Psoas muscle (tissue), 8 donors: Measurements from ENCODE around the gene GRM2. TPM values are rescaled to one million over a fixed set of nuclear protein-coding genes. Genes with fewer than 3 reads are reported as not detected.
"Not testable (repeated sequence)": the region's sequence is repeated elsewhere in the genome, so short reads cannot be mapped to it uniquely, and the experiment has no call there.

Experiments
- ATAC-seq, 4 donors: fragments of 200-7000 bp; cut with Tn5 transposase; one replicate each; pipeline ENCODE4 v1.9.1; 2020; ENCODE audit warnings: moderate library complexity in 3 of 4, mild to moderate bottlenecking in 2 of 4
- DNase-seq, 2 donors: peaks; one replicate each; pipeline ENCODE4 v3.0.0-alpha.2; 2020
- H3K27ac ChIP-seq: fragments of 200-600 bp; one replicate; pipeline ENCODE4 v1.8.0; 2022
- H3K27me3 ChIP-seq, 3 donors: fragments of 200-600 bp in 1 of 3; one replicate each; pipeline versions ENCODE4 v1.6.1 to v1.8.0; 2013 to 2022; ENCODE audit warnings: low read length in 2 of 3, mild to moderate bottlenecking in 2 of 3, moderate library complexity in 1 of 3; ENCODE audit not compliant: insufficient read depth in 3 of 3
- H3K36me3 ChIP-seq, 2 donors: fragments of 200-600 bp in 1 of 2; one replicate each; pipeline versions ENCODE4 v1.6.1 to v1.8.0; 2013 to 2022; ENCODE audit warnings: low read depth in 1 of 2, mild to moderate bottlenecking in 1 of 2, moderate library complexity in 1 of 2; ENCODE audit not compliant: insufficient read depth in 1 of 2
- H3K4me1 ChIP-seq: fragments of 200-600 bp; one replicate; pipeline ENCODE4 v1.8.0; 2022
- H3K4me3 ChIP-seq: fragments of 200-600 bp; one replicate; pipeline ENCODE4 v1.8.0; 2022; ENCODE audit warnings: mild to moderate bottlenecking
- H3K9me3 ChIP-seq: fragments of 200-600 bp; one replicate; pipeline ENCODE4 v1.8.0; 2022
- CTCF ChIP-seq: fragments of 200-600 bp; IDR thresholded peaks from one replicate; pipeline ENCODE4 v1.8.0; 2022; ENCODE audit warnings: antibody characterized with exemption
- WGBS, 3 donors: extraction: QIAGEN DNeasy Blood & Tissue Kit; methylation state at CpG; one replicate each; pipeline versions ENCODE4 v1.1.6 to v1.1.7; 2013; 5-methylcytosine and 5-hydroxymethylcytosine counted together
- intact Hi-C, 2 donors: fragments of 100-400 bp; cut with DNase I; formaldehyde crosslinking; loops; one replicate each; pipeline versions ENCODE4 v1.11.0 to v1.14.2; 2022
- polyA plus RNA-seq, 3 donors: library from polyadenylated mRNA; stranded (reverse); fragments of 200-250 nt; gene quantifications; one replicate each; pipeline ENCODE4 v1.2.3, GENCODE V29; 2013
- total RNA-seq, 4 donors: library from RNA; stranded (reverse); fragmentation: NEBNext Ultra II Directional in 2 of 4; extraction: Animal tissue kit (Norgen Biotek cat#: 25700) in 2 of 4; gene quantifications; one replicate each; pipeline versions ENCODE4 v1.2.1 to v1.2.4, GENCODE V29; 2021 to 2023
- donor health status: healthy with polysubstance abuse.
- donor health status: DM: no; HTN: no; CAD: no; lungs with moderate emphysema.
- donor health status: Bipolar disorder and iron deficiency.
- donor health status: healthy.
- donor health status: DM: yes; HTN: yes; CAD: no.
- donor health status: DM: no; HTN: no; CAD: no.
- donor health status: DM: no; HTN: no; CAD: no.
- donor health status: DM: yes; HTN: yes; CAD: no.

The GRM2 gene
- total and polyA plus RNA-seq, 7 donors: 0.09 to 0.58 (median 0.15) TPM

DNA sequence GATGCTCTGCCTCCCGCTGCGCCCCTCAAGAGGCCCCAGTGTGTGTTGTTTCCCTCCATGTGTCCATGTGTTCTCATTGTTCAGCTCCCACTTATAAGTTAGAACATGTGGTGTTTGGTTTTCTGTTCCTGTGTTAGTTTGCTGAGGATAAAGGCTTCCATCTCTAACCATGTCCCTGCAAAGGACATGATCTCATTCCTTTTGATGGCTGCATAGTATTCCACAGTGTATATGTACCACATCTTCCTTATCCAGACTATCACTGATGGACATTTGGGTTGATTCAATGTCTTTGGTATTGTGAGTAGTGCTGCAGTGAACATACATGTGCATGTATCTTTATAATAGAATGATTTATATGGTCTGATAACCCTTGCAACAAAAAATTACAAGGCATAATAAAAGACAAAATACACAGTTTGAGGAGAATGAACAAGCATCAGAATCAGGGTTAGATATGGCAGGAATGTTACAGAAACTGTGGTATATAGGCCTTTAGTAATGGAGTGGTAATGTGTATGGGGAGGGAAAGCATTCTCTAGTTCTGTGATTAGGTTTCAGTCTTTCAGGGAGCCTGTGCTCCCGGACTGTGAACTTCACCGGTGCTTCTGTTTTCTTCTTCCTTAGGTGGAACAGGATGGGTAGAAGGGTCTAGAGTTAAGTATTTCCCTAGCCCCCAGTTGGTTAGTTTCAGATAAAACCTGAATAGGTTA, 27.1 kb downstream of the GRM2 start:
- 84 to 85% (median 85%) methylated on average over 4 of the region's 4 CpGs for WGBS, 3 donors
- no peaks in the 10 kb centered on the region for H3K4me1 ChIP-seq
- peaks cover 0 to 7% (median 5%) of the 10 kb centered on the region in 3 donors for H3K27me3 ChIP-seq
- H3K36me3 ChIP-seq: no peaks in the 10 kb centered on the region
- TF ChIP-seq CTCF: no peak
- intact Hi-C loops: no loop called here
- H3K9me3 ChIP-seq: no peaks in the 10 kb centered on the region
- no peak for ATAC-seq
- H3K27ac ChIP-seq: no peak overlapping the region
- DNase-seq: no peak
- H3K4me3 ChIP-seq: no peak overlapping the region

DNA sequence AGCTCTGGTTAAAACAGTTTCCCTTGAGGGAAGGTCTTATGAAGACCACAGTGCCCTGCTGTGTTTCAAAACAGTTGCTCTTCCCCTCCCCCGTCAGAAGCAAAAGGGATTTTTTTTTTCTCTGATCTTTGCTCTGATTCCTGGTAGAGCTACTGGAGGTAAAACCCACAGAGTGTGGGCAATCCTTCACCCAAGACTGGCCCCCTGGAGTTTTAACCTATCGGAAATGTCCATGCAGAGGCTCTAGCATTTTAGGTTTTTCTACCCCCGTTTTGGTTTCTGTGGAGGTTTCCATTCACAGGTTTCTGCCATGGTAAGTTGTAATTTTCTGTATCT, 27.7 kb downstream of the GRM2 start:
- no peak for ATAC-seq
- H3K36me3 ChIP-seq: no peaks in the 10 kb centered on the region
- no peak overlapping the region for H3K27ac ChIP-seq
- TF ChIP-seq CTCF: no peak
- no peaks in the 10 kb centered on the region for H3K4me1 ChIP-seq
- H3K4me3 ChIP-seq: no peak overlapping the region
- no peak for DNase-seq
- no peaks in the 10 kb centered on the region for H3K9me3 ChIP-seq
- 24 to 31% (median 27%) methylated on average over 3 of the region's 3 CpGs for WGBS, 3 donors
- H3K27me3 ChIP-seq: peaks cover 0 to 7% (median 5%) of the 10 kb centered on the region in 3 donors
- intact Hi-C loops: no loop called here

DNA sequence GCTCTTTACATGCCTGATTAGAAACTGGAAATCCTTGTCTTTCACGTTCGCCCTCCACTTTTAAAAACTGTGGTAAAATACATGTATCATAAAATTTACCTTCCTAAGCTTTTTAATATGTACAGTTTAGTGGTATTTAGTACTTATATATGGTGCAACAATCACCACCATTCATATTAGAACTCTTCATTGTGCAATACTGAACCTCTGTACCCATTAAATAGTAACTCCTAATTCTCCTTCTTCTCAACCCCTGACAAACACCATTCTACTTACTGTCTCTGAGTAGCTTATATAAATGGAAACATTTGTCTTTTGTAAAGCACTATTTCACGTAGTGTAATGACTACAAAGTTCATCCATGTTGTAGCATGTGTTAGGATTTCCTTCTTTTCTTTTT, 28.2 kb downstream of the GRM2 start:
- Histone ChIP-seq H3K27me3 (peaks cover 0 to 7% (median 5%) of the 10 kb centered on the region in 3 donors), H3K4me3 (no peak overlapping the region), H3K27ac (no peak overlapping the region), H3K36me3 (no peaks in the 10 kb centered on the region), H3K4me1 (no peaks in the 10 kb centered on the region), H3K9me3 (no peaks in the 10 kb centered on the region)
- intact Hi-C loops: no loop called here
- 51 to 62% (median 57%) methylated on average over 3 of the region's 3 CpGs for WGBS, 3 donors
- DNase-seq: no peak
- no peak for ATAC-seq
- TF ChIP-seq CTCF: no peak

- H3K9me3 ChIP-seq: no peaks in the 10 kb centered on the region
- intact Hi-C loops: no loop called here
- DNase-seq (no peak), ATAC-seq (no peak)
- no peak for TF ChIP-seq CTCF
- 60 to 72% (median 68%) methylated on average over 2 of the region's 2 CpGs for WGBS, 3 donors
- no peak overlapping the region for H3K4me3 ChIP-seq
- H3K4me1 ChIP-seq: no peaks in the 10 kb centered on the region
- H3K36me3 ChIP-seq: no peaks in the 10 kb centered on the region
- no peak overlapping the region for H3K27ac ChIP-seq
- peaks cover 0 to 7% (median 5%) of the 10 kb centered on the region in 3 donors for H3K27me3 ChIP-seq
These were observed 29.1 kb downstream of the GRM2 start for GRCh38 chr3:51735950-51736349.

DNA sequence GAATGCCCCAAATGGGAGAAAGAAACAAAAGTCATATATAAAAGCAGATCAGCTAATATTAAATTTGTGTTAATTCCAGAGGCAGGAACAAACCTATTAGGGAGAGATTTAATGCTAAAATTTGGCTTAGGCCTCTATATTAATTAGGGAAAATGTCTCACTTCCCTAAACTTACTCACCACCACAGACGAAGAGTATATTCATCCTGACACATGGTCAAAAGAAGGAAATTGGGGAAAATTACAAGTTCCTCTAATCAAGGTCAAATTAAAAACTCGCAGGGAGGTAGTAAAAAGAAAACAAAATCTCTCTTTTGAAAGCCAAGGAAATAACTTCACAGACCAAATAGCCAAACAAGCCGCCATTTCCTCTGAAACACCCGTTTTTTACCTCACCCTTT, 32.2 kb downstream of the GRM2 start:
- TF ChIP-seq CTCF: no peak
- ATAC-seq: no peak
- Histone ChIP-seq H3K9me3 (no peaks in the 10 kb centered on the region), H3K36me3 (no peaks in the 10 kb centered on the region), H3K27ac (no peak overlapping the region), H3K4me1 (no peaks in the 10 kb centered on the region), H3K27me3 (peaks cover 2 to 7% (median 5%) of the 10 kb centered on the region in 3 donors), H3K4me3 (no peak overlapping the region)
- WGBS, 3 donors: 44 to 53% (median 51%) methylated on average over 4 of the region's 4 CpGs
- DNase-seq: no peak
- intact Hi-C loops: no loop called here

DNA sequence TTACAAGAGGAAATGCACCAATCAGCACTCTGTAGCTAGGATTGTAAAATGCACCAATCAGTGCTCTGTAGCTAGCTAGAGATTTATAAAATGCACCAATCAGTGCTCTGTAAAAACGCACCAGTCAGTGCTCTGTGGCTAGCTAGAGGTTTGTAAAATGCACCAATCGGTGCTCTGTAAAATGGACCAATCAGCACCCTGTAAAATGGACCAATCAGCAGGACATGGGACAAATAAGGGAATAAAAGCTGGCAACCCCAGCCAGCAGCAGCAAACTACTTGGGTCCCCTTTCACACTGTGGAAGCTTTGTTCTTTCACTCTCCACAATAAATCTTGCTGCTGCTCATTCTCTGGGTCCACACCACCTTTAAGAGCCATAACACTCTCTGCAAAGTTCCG, 35.5 kb downstream of the GRM2 start:
- WGBS, 3 donors: 78 to 87% (median 82%) methylated on average over 3 of the region's 3 CpGs
- H3K4me3 ChIP-seq, ATAC-seq, H3K4me1 ChIP-seq, DNase-seq, H3K36me3 ChIP-seq, intact Hi-C loops, H3K27ac ChIP-seq, H3K27me3 ChIP-seq, H3K9me3 ChIP-seq: not testable (repeated sequence)

GRCh38 chr3:51742978-51743377, 36.1 kb downstream of the GRM2 start:
- H3K27me3 ChIP-seq, H3K4me1 ChIP-seq, DNase-seq, H3K9me3 ChIP-seq, ATAC-seq, H3K4me3 ChIP-seq, H3K27ac ChIP-seq, intact Hi-C loops, H3K36me3 ChIP-seq: not testable (repeated sequence)
- WGBS, 3 donors: 43 to 55% (median 50%) methylated on average over 4 of the region's 4 CpGs
